Pulmonary artery endothelial cell (primary cell): Measurements from ENCODE around the gene ABCC5. TPM values are rescaled to one million over a fixed set of nuclear protein-coding genes. Genes with fewer than 3 reads are reported as not detected.

ENCODE experiments used
- DNase-seq: peaks from one replicate; pipeline ENCODE4 v3.0.0-alpha.2; 2011; ENCODE audit warnings: low read depth, low spot score
- total RNA-seq: library from RNA; depleted of rRNA; stranded (reverse); fragments of >200 nt; gene quantifications from 2 replicates; pipeline ENCODE4 v1.2.3, GENCODE V29; 2014

ABCC5 gene
- total RNA-seq, 1 donor from 2014 or later = 12.0 TPM

GRCh38 chr3:183927059-183927458 lies 90.6 kb downstream of the ABCC5 start:
- no peak for DNase-seq

- DNase-seq = no peak
These were observed 92.7 kb downstream of the ABCC5 start for GRCh38 chr3:183924956-183925355.

GRCh38 chr3:183924543-183924942 lies 93.1 kb downstream of the ABCC5 start:
- DNase-seq = no peak

- no peak for DNase-seq
These were observed 95.3 kb downstream of the ABCC5 start for GRCh38 chr3:183922421-183922820.

GRCh38 chr3:183921096-183921495 lies 96.6 kb downstream of the ABCC5 start:
- no peak for DNase-seq

- DNase-seq = no peak
These were observed 97.3 kb downstream of the ABCC5 start for GRCh38 chr3:183920416-183920815.

- DNase-seq = no peak
These were observed 99.5 kb downstream of the ABCC5 start for GRCh38 chr3:183918178-183918577.

GRCh38 chr3:183917776-183918175 lies 99.9 kb downstream of the ABCC5 start:
- no peak for DNase-seq

GRCh38 chr3:183914856-183915255 lies 102.8 kb downstream of the ABCC5 start:
- no peak for DNase-seq

GRCh38 chr3:183913580-183913920 lies 104.1 kb downstream of the ABCC5 start:
- DNase-seq = no peak

- DNase-seq = no peak
These were observed 104.6 kb downstream of the ABCC5 start for GRCh38 chr3:183912895-183913579.

GRCh38 chr3:183911763-183912506 lies 105.7 kb downstream of the ABCC5 start:
- DNase-seq = no peak

- DNase-seq = no peak
These were observed 106.6 kb downstream of the ABCC5 start for GRCh38 chr3:183911087-183911486.

GRCh38 chr3:183909030-183909600 lies 108.6 kb downstream of the ABCC5 start:
- no peak for DNase-seq

GRCh38 chr3:183907911-183908331 lies 109.8 kb downstream of the ABCC5 start:
- no peak for DNase-seq

- DNase-seq = no peak
These were observed 110.5 kb downstream of the ABCC5 start for GRCh38 chr3:183907176-183907575.

GRCh38 chr3:183906234-183906921 lies 111.3 kb downstream of the ABCC5 start:
- no peak for DNase-seq

GRCh38 chr3:183904833-183905780 lies 112.6 kb downstream of the ABCC5 start:
- DNase-seq = no peak

- DNase-seq = no peak
These were observed 119.7 kb downstream of the ABCC5 start for GRCh38 chr3:183898028-183898431.

GRCh38 chr3:183897606-183898005 lies 120.1 kb downstream of the ABCC5 start:
- no peak for DNase-seq

GRCh38 chr3:183896610-183897009 lies 121.1 kb downstream of the ABCC5 start:
- no peak for DNase-seq
